ENCODE data around the gene MAP3K20. TPM values are rescaled to one million over a fixed set of nuclear protein-coding genes. Genes with fewer than 3 reads are reported as not detected.

MAP3K20 gene
- total and polyA plus RNA-seq, 2 of the 8 experiments (the other 6 are each of a cell fraction or from before 2014, with no cell fraction given) = 3.1 to 11.1 TPM

DNA sequence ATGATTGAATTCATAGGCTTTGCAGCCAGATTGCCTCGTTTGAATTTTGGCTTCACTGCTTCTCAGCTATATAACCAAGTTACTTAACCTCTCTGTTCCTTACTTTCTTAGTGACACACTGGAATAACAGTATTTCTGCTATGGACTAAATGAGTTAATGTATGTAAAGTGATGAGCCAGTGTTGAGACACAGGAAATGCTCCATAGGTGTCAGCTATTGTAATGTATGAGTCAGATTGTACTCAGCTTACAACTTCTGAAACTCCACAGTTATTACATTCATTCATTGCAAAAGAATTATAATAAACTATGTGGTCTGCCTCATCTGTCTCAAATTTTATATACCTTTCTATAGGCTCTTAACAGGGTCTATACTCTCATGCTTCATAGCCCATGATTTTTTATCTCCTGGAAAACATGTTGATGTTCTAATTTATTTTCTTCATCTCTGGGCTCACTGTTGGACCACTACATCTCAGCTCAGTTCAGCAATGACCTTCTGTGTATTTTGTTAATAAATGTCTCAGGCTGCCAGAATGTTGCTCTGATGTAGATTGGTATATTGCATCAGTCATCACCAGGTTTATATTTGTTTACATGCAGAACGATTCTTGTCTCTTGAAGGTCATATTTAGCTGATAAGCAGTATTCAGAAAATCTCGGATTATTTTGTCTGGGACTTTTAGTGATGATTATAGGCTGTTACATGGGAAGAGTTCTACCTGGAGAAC is 76.2 kb downstream of the MAP3K20 start (continued):
- no peak for TF ChIP-seq CHD7 (IDR thresholded peaks at IDR 0.05; ENCODE audit: insufficient replicate concordance, low read length)
- no peak for TF ChIP-seq FOSL1 (IDR thresholded peaks at IDR 0.05; ENCODE audit: insufficient read depth, low read depth, low read length)
- TF ChIP-seq YY1 (IDR thresholded peaks at IDR 0.05; ENCODE audit: low read depth, low read length) = no peak
- no peak for TF ChIP-seq RBBP5 (IDR thresholded peaks at IDR 0.05; ENCODE audit: borderline replicate concordance, low read depth, low read length)
- no peak for TF ChIP-seq NRF1 (IDR thresholded peaks at IDR 0.05; ENCODE audit: low read depth, low read length)
- TF ChIP-seq CREB1 (IDR thresholded peaks at IDR 0.05) = no peak

Measured in H1 (cell line).